Right atrium auricular region (tissue), 2 donors: ENCODE measurements around the gene WSB2. TPM values are rescaled to one million over a fixed set of nuclear protein-coding genes. Genes with fewer than 3 reads are reported as not detected.
A peak's percentile ranks its signal among the peaks of the same experiment; 100 is the strongest.

Experiments used
- DNase-seq: peaks from one replicate; pipeline ENCODE4 v3.0.0-alpha.2; 2019; ENCODE audit warnings: low spot score
- H3K27ac ChIP-seq, 2 donors: fragments of 200-600 bp; sonication (generic); 1 replicate in 1 of 2; 2 replicates in 1 of 2; pipeline ENCODE4 v1.5.1; 2016 to 2019
- H3K27me3 ChIP-seq, 2 donors: fragments of 200-600 bp; sonication (generic); one replicate each; pipeline versions ENCODE4 v1.5.1 to v1.6.0; 2017 to 2019
- H3K36me3 ChIP-seq: fragments of 200-600 bp; sonication (generic); one replicate; pipeline ENCODE4 v1.5.1; 2016
- H3K4me1 ChIP-seq, 2 donors: fragments of 200-600 bp; sonication (generic); one replicate each; pipeline versions ENCODE4 v1.5.1 to v1.6.0; 2017 to 2019
- H3K4me3 ChIP-seq, 2 donors: fragments of 200-600 bp; sonication (generic); 1 replicate in 1 of 2; 2 replicates in 1 of 2; pipeline ENCODE4 v1.5.1; 2017 to 2019; ENCODE audit warnings: mild to moderate bottlenecking in 1 of 2, moderate library complexity in 1 of 2
- H3K9me3 ChIP-seq, 2 donors: fragments of 200-600 bp; sonication (generic); one replicate each; pipeline ENCODE4 v1.5.1; 2019
- CTCF ChIP-seq, 2 donors: fragments of 200-600 bp; sonication (generic); IDR thresholded peaks; one replicate each; pipeline ENCODE4 v1.5.1; 2019; ENCODE audit warnings: antibody characterized with exemption in 2 of 2
- total RNA-seq, 2 donors: library from RNA; depleted of rRNA; stranded (reverse); fragments of >200 nt; gene quantifications; one replicate each; pipeline ENCODE4 v1.1.0, GENCODE V29; 2016

WSB2 gene
- total RNA-seq, 2 donors from 2014 or later: 72.3 to 86.3 TPM

- H3K36me3 ChIP-seq: peaks cover 13% of the 10 kb centered on the region
- no peak overlapping the region for H3K4me3 ChIP-seq
- TF ChIP-seq CTCF (IDR thresholded peaks at IDR 0.05): no peak
- no peaks in the 10 kb centered on the region for H3K27me3 ChIP-seq
- H3K4me1 ChIP-seq: peaks cover 0 to 16% of the 10 kb centered on the region in 2 donors
- H3K9me3 ChIP-seq: no peaks in the 10 kb centered on the region
- no peak overlapping the region for H3K27ac ChIP-seq
- no peak for DNase-seq
These were observed 43.1 kb downstream of the WSB2 start for GRCh38 chr12:118017926-118018325.

DNA sequence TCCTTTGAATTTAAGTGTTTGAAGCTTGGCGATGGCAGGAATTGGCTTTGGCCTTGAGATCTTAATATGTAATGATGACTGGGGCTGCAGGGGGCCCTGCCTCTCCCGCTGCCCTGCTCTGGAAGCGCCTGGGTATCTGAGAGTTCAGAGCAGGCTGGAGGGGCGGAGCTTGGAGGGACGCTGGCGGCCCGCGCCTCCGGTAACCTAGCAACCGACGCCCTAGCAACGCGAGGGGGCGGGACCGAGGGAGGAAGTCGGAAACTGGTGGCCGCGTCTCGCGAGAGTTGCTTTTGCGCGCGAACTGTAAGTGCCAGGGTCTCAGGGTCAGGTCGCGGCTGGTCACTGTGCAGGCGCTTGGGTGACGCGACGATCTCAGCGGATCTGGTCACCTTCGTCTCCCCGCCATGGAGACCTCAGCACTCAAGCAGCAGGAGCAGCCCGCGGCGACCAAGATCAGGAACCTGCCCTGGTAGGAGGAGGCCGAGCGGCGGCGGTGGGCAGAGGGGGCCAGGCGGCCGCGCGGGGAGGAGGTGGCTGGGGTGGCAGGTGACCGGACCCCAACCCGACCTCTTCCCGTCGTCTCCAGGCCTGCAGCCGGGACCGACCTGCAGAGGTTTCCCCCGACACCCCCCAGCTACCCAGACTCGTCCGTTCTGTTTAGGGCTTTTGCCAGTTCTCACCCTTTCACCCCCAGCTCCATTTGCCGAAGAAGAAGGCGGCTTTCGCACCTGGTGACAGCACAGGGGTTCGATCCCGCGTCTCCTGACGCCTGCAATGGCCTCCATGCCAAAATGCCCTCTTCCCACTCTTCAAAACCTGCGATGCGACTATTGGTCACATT is 44.3 kb downstream of the WSB2 start, which contains the start of gene RFC5:
TSS of gene RFC5 (plus strand) at position 280 of the 841 bp plus-strand sequence. CDS start at position 405, 125 bp downstream.
- H3K36me3 ChIP-seq: peaks cover 13% of the 10 kb centered on the region
- peak within 1 kb of the TSS in 1 of 2 donors; percentile 71 for H3K27ac ChIP-seq
- H3K4me1 ChIP-seq: peaks cover 0 to 16% of the 10 kb centered on the region in 2 donors
- DNase-seq: peak; percentile 97
- H3K4me3 ChIP-seq: peak within 1 kb of the TSS; percentile 77 to 96
- TF ChIP-seq CTCF (IDR thresholded peaks at IDR 0.05): no peak
- H3K27me3 ChIP-seq: no peaks in the 10 kb centered on the region
- H3K9me3 ChIP-seq: no peaks in the 10 kb centered on the region

DNA sequence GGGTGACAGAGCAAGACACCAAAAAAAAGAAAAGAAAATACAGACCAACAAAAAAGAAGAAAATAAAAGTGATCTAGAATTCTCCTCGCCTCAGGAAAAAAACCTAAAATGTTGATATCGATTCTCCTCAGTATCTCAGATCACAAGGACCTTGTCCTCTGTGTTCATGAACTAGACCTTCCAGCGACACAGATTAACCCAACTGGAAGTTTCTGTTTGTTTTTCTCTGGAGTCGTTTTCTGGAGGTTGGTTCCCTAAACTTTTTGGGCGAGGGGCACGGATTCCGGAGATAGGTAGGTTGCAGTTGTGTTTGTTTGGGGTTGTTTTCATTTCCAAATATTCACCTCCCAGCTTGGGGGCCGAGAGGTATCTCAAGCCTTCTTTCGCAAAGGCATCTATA is 45.0 kb downstream of the WSB2 start:
- no peak overlapping the region for H3K27ac ChIP-seq
- H3K9me3 ChIP-seq: no peaks in the 10 kb centered on the region
- no peak for TF ChIP-seq CTCF (IDR thresholded peaks at IDR 0.05)

DNA sequence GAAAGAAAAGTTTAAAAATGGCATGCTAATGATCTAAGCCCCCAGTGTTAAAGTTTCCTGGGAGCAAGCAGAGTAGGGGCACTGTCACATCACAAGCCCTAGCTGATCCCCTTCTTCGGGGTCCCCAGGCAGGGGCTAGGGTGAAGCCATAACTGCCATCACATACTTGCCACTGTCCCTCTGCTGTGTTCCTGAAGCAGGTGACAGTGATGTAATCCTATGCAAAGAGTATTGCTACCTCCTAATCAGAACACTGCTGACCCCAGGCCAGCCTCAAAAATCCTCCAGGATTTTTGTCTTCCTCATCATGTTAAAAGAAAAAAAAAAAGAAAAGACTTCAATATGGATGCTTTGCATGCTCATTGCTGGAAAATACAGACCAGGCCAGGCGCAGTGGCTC is 45.7 kb downstream of the WSB2 start:
- Histone ChIP-seq H3K4me1 (peaks cover 0 to 16% of the 10 kb centered on the region in 2 donors), H3K27me3 (no peaks in the 10 kb centered on the region), H3K27ac (no peak overlapping the region), H3K4me3 (no peak overlapping the region), H3K9me3 (no peaks in the 10 kb centered on the region), H3K36me3 (peaks cover 13% of the 10 kb centered on the region)
- no peak for TF ChIP-seq CTCF (IDR thresholded peaks at IDR 0.05)
- no peak for DNase-seq

More for the DNA sequence above, 45.0 kb downstream of the WSB2 start:
- Histone ChIP-seq H3K27me3 (no peaks in the 10 kb centered on the region), H3K4me1 (peaks cover 0 to 16% of the 10 kb centered on the region in 2 donors), H3K4me3 (peak overlapping the region; percentile 77 to 96), H3K36me3 (peaks cover 13% of the 10 kb centered on the region)
- no peak for DNase-seq

GRCh38 chr12:118013283-118013682 is 47.7 kb downstream of the WSB2 start:
- Histone ChIP-seq H3K36me3 (no peaks in the 10 kb centered on the region), H3K27ac (no peak overlapping the region), H3K4me3 (no peak overlapping the region), H3K9me3 (no peaks in the 10 kb centered on the region), H3K4me1 (peaks cover 0 to 16% of the 10 kb centered on the region in 2 donors), H3K27me3 (no peaks in the 10 kb centered on the region)
- DNase-seq: no peak
- no peak for TF ChIP-seq CTCF (IDR thresholded peaks at IDR 0.05)
